ENCODE results near the gene ACTN4. TPM values are rescaled to one million over a fixed set of nuclear protein-coding genes. Genes with fewer than 3 reads are reported as not detected.

The ACTN4 gene
- total and polyA plus RNA-seq, 2 experiments from 2014 or later = 68.9 to 427 TPM

DNA sequence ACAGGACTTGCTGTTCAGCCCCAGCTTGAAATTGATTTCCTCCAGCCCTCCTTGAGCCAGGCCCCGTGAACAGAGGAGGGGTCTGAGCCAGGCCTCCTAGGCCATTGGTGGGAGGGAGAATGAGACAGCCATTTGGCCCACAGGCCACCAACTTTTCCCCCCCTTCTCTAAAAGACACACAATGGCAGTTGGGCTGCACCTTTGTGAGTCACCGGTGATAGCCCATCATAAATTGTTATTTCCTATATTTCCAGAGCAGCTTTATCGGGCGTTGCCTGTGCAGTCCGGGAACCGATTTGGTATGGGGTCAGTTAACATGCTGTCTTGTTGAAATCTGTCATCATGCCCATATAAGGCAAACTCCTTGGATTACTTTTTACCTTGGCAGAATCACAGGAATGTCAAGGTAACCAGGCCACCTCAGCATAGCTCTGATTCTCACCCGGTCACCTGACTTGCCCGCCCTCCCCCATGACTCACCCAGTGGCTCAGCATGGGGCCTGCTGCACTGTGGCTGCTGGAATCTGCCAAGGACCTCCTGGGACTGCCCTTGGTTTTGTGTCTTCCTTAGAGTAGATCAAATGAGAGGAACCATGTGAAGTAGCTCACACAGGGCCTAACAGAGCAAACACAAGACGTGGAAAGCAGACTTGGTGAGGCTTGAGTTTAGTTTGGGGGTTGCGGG is 36.1 kb downstream of the ACTN4 start:
- TF ChIP-seq CREB1 (CRISPR knock-in tag; IDR thresholded peaks at IDR 0.05; ENCODE audit: low read depth) (peak; percentile 52), ZNF462 (CRISPR knock-in tag; IDR thresholded peaks at IDR 0.05) (peak; percentile 40; the same call in 1 of the 2 replicates), POLR2AphosphoS5 (IDR thresholded peaks at IDR 0.05; ENCODE audit: low read depth) (peak; percentile 16; the same call in 1 of the 2 replicates), ZNF331 (CRISPR knock-in tag; IDR thresholded peaks at IDR 0.05; ENCODE audit: low read depth) (0 out of 2 replicates have a peak, but pooled peaks have one; percentile 11)
- TF ChIP-seq, protein P1, sequence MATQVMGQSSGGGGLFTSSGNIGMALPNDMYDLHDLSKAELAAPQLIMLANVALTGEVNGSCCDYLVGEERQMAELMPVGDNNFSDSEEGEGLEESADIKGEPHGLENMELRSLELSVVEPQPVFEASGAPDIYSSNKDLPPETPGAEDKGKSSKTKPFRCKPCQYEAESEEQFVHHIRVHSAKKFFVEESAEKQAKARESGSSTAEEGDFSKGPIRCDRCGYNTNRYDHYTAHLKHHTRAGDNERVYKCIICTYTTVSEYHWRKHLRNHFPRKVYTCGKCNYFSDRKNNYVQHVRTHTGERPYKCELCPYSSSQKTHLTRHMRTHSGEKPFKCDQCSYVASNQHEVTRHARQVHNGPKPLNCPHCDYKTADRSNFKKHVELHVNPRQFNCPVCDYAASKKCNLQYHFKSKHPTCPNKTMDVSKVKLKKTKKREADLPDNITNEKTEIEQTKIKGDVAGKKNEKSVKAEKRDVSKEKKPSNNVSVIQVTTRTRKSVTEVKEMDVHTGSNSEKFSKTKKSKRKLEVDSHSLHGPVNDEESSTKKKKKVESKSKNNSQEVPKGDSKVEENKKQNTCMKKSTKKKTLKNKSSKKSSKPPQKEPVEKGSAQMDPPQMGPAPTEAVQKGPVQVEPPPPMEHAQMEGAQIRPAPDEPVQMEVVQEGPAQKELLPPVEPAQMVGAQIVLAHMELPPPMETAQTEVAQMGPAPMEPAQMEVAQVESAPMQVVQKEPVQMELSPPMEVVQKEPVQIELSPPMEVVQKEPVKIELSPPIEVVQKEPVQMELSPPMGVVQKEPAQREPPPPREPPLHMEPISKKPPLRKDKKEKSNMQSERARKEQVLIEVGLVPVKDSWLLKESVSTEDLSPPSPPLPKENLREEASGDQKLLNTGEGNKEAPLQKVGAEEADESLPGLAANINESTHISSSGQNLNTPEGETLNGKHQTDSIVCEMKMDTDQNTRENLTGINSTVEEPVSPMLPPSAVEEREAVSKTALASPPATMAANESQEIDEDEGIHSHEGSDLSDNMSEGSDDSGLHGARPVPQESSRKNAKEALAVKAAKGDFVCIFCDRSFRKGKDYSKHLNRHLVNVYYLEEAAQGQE (IDR thresholded peaks at IDR 0.05; ENCODE audit: unreplicated experiment) = no peak
- peaks cover 93% of the 10 kb centered on the region for H3K79me2 ChIP-seq (replicated peaks; ENCODE audit: insufficient read depth)
- H3K4me3 Mint-ChIP-seq = peak overlapping the region; percentile 44; the same call in 1 of the 3 replicates

More for the DNA sequence above, 36.1 kb downstream of the ACTN4 start:
- no peaks in the 10 kb centered on the region for H3K9me2 ChIP-seq (ENCODE audit: insufficient read depth)
- peaks cover 8% of the 10 kb centered on the region; the same call in 1 of the 2 replicates for H4K20me1 ChIP-seq (replicated peaks; ENCODE audit: insufficient read depth)
- ATAC-seq = peak; percentile 67
- peaks cover 45% of the 10 kb centered on the region for H3K4me1 ChIP-seq (ENCODE audit: insufficient read depth)
- H2AFZ ChIP-seq = no peak overlapping the region
- Mint-ChIP-seq H3K27me3 (ENCODE audit: insufficient read depth, low read depth, poor library complexity) (peaks cover 19% of the 10 kb centered on the region), H3K4me1 (peaks cover 71% of the 10 kb centered on the region), H3K36me3 (ENCODE audit: low read depth) (peaks cover 41% of the 10 kb centered on the region), H3K27ac (peak overlapping the region; percentile 99), H3K9me3 (peaks cover 5% of the 10 kb centered on the region; the same call in 1 of the 3 replicates)
- peak; percentile 95 for DNase-seq (ENCODE audit: low spot score)
- H3K27me3 ChIP-seq (ENCODE audit: insufficient read depth) = no peaks in the 10 kb centered on the region
- peak overlapping the region; percentile 66 for H3K4me2 ChIP-seq
- no peaks in the 10 kb centered on the region; the same call in 1 of the 2 replicates for H3K36me3 ChIP-seq (ENCODE audit: insufficient read depth)
- H3F3A ChIP-seq (replicated peaks; ENCODE audit: low read depth) = peaks cover 21% of the 10 kb centered on the region; the same call in 1 of the 2 replicates
- H3K4me3 ChIP-seq = peak overlapping the region; percentile 1; the same call in 1 of the 2 replicates
- H3K27ac ChIP-seq (ENCODE audit: low read depth) = peak overlapping the region; percentile 99

Data from GM23338 (cell line).